GM20431 (cell line): ENCODE results near the gene SLC24A3.

Experiments used
- in situ Hi-C: fragments of 300-500 bp; cut with MseI, MboI; formaldehyde crosslinking; loops from one replicate; pipeline ENCODE4 v1.15.0; 2020; ENCODE audit warnings: low sequenced_read_pairs; ENCODE audit not compliant: unreplicated experiment

SLC24A3 gene

DNA sequence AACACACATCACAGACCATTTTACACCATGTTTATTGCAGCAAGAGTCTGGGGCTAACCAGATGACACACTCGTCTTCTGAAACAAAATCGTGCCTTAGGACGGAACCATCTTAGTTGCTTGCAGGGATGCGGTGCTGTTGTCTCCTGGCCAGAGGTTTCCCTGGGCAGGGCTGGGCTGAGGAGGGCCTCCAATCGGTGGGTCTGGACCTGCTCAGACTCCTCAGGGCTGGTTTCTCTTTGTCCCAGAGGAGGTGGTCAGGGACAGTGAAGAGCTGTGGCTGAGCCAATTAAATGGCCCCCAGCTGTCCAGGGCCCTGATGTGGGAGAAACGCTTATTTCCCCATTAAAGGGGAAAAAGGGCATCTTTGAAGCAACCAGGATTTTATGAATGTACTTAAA, 117.6 kb downstream of the SLC24A3 start:
- in situ Hi-C loops = no loop called here

GRCh38 chr20:19330731-19331130, 118.3 kb downstream of the SLC24A3 start:
- in situ Hi-C loops = no loop called here

- in situ Hi-C loops = no loop called here
These were observed 121.1 kb downstream of the SLC24A3 start for GRCh38 chr20:19333563-19333962.

DNA sequence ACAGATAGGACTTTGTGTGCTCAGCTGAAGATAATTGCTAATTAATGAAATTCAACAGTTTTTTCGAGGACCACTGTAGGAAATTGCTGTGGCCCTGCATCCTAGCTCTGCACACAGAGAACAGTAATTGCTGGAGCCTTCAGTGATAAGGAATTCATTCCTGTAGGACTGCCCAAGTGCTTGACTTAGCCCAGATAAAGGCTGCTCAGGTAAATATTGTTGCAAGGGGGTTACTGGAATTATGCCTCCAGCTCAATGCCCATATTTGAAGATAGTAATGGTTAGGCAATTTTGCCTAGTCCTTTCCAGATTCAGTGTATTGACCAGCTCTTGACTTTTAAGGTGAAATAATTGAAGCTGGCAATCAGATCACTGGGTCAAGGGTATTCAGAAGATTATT, 122.9 kb downstream of the SLC24A3 start:
- in situ Hi-C loops = no loop called here

DNA sequence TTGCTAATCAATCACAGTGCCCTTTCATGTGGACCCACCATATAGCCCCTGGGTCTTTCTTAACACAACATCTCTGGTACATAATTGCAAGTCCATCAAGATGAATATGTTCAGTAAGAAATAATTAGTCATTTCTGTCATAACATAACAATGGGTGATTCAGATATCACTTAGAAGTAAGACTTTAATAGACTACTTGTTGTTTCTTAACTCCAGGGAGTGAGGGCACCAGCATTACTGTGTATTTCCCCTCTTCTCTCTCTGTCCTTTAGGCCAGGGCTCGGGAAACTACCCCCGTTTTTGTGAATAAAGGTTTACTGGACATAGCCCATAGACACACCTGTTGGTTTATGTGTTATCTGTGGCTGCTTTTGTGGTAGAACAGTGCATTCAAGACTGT, 123.5 kb downstream of the SLC24A3 start:
- in situ Hi-C loops = no loop called here

GRCh38 chr20:19336631-19337030, 124.2 kb downstream of the SLC24A3 start:
- in situ Hi-C loops = no loop called here

DNA sequence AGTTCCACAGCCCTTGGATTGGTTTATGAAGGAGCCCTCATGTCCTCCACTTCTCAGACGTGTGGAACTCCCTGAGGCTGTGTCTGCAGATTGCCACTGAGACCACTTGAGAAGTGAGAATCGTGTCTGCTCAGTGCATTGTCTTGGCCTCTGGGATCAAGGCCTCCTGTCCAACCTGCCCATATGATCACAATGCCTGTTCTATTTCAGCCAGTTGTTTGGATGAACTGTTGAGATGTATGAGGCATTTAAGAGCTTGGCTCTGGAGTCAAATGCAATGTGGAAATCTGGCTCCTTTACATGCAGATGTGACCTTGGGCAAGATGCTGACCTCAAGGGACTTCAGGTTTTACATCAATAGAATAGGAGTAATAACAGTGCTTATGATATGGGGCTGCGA, 125.9 kb downstream of the SLC24A3 start:
- in situ Hi-C loops = no loop called here

- in situ Hi-C loops = no loop called here
These were observed 126.5 kb downstream of the SLC24A3 start for GRCh38 chr20:19338960-19339359.

- in situ Hi-C loops = no loop called here
These were observed 129.1 kb downstream of the SLC24A3 start for GRCh38 chr20:19341348-19342053.

GRCh38 chr20:19344341-19344740, 131.9 kb downstream of the SLC24A3 start:
- in situ Hi-C loops = no loop called here

DNA sequence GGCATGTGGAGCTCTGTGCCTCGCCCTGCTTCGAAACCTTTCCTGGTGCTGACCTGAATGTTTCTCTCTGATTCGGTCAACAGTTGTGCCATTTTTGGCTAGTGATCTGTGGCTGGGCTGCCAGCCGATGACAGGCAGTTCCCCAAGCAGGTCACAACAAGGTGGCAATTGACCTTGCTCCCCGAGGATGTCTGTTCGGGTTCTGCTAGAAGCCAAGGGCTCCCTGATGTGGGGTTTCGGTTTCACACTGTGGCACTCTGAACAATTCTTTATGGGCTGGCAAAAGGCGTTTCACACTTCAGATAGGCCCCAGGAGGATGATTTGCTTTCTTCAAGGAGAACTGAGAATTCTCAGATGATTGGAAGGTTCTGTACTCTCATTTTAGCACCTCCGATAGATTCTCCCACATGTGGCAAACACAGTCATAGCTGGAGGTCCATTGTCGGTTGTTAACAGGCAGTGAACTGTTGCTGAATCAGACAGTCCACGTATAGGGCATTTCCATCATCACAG, 135.6 kb downstream of the SLC24A3 start:
- in situ Hi-C loops = no loop called here

DNA sequence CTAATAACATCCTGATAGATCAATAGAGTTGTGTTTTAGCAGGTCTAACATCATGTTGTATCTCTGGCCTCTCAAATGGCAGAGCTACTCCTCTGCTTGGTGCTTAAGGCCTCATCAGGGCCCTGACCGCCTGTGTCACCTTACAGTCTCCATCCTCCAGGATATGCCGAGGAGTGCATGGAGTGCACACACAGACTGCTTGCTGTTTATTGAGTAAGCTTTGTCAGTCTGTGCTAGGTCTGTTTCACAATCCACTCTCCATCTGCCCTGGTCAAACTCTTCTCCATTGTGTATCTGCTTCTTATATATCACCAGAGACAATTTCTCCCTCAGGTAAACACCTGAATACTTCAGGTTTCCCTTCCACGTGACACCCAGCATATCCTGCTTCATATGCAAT, 136.1 kb downstream of the SLC24A3 start:
- in situ Hi-C loops = no loop called here

GRCh38 chr20:19349879-19350278, 137.4 kb downstream of the SLC24A3 start:
- in situ Hi-C loops = no loop called here

- in situ Hi-C loops = no loop called here
These were observed 139.1 kb downstream of the SLC24A3 start for GRCh38 chr20:19351542-19351941.

- in situ Hi-C loops = no loop called here
These were observed 142.5 kb downstream of the SLC24A3 start for GRCh38 chr20:19354950-19355349.

GRCh38 chr20:19361790-19362189, 149.3 kb downstream of the SLC24A3 start:
- in situ Hi-C loops = no loop called here

GRCh38 chr20:19363476-19363875, 151.0 kb downstream of the SLC24A3 start:
- in situ Hi-C loops = no loop called here

DNA sequence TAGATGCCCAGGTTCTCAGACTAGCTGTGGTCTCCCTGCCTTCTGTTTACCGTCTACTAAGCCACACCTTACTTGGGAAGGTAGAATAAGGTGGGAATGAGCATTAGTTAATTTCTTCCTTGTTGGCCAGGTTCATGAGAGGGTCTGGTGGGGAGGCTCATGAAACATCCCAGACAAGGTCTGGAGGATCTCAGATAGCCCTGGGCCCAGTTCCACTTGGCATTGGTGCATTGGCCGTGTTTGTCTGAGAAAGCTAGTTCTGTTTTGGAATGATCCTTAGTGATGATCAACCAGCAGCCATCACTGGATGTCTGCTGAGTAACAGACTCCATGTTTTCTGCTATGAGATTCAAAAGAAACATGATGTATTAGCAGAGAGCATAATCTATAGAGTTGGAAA, 155.1 kb downstream of the SLC24A3 start:
- in situ Hi-C loops = no loop called here

DNA sequence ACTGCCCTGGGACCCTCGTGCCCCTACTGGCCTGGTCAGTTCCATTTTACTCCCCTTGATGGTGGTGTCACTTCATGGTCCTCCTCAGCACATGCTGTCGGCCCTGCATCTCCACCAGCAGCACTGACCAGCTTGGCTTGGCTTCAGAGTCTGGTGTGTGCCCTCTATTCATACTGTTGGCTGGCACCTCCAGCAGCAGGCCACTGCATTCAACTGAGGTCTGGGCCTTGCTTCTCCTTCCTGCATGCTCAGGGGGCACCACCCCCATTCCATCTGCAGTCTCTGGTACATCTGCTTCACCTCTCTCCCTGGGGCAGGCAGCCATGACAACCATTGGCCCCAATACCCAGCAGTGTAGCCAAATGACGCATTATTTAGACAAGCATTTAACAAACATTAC, 155.9 kb downstream of the SLC24A3 start:
- in situ Hi-C loops = no loop called here

- in situ Hi-C loops = no loop called here
These were observed 157.9 kb downstream of the SLC24A3 start for GRCh38 chr20:19370076-19371075.

- in situ Hi-C loops = no loop called here
These were observed 158.7 kb downstream of the SLC24A3 start for GRCh38 chr20:19371112-19371511.
